B cell (primary cell): ENCODE measurements around the gene DCTN3. TPM values are rescaled to one million over a fixed set of nuclear protein-coding genes. Genes with fewer than 3 reads are reported as not detected.

Experiments used
- ATAC-seq: fragments of 200-7000 bp; cut with Tn5 transposase; one replicate; pipeline ENCODE4 v1.10.0; 2021; ENCODE audit warnings: low read depth, mild to moderate bottlenecking, moderate number of reproducible peaks, moderate library complexity
- CTCF ChIA-PET: fragments of 350-600 bp; sonication (Branson Sonifier 250); formaldehyde crosslinking; loops from one replicate; lab custom pipeline; 2021; ENCODE audit warnings: antibody characterized with exemption, inconsistent platforms; lab: Charles Lee
- POLR2A ChIA-PET: fragments of 350-600 bp; sonication (Branson Sonifier 250); formaldehyde crosslinking; loops from one replicate; lab custom pipeline; 2021; ENCODE audit warnings: antibody characterized with exemption; lab: Charles Lee
- DNase-seq: peaks from one replicate; pipeline ENCODE4 v3.0.0; 2013
- H2AFZ ChIP-seq: 2 replicates; pipeline ENCODE4 v1.6.1; 2012; ENCODE audit warnings: mild to moderate bottlenecking, low read depth, low read length; ENCODE audit not compliant: insufficient read depth, poor library complexity, severe bottlenecking
- H3K27ac ChIP-seq, 2 donors: 1 replicate in 1 of 2; 2 replicates in 1 of 2; pipeline ENCODE4 v1.5.1; 2012 to 2013; ENCODE audit warnings: low read length in 2 of 2, mild to moderate bottlenecking in 2 of 2, moderate library complexity in 1 of 2
- H3K27me3 ChIP-seq, 4 experiments: fragments of 200-600 bp in 1 of 4; sonication (generic) in 1 of 4; replicated peaks in 1 of 4; 1 replicate in 2 of 4; 2 replicates in 2 of 4; pipeline versions ENCODE4 v1.6.1 to v1.7.0; 2013 to 2016; ENCODE audit warnings: low read length in 3 of 4, mild to moderate bottlenecking in 2 of 4, mixed read lengths in 1 of 4, moderate library complexity in 1 of 4; ENCODE audit not compliant: insufficient read depth in 4 of 4, control insufficient read depth in 3 of 4; ENCODE audit errors: control extremely low read depth in 1 of 4
- H3K36me3 ChIP-seq, 2 experiments: replicated peaks in 1 of 2; 1 replicate in 1 of 2; 2 replicates in 1 of 2; pipeline versions ENCODE4 v1.6.1 to v1.7.1; 2013; ENCODE audit warnings: low read length in 1 of 2; ENCODE audit not compliant: insufficient read depth in 2 of 2, control insufficient read depth in 1 of 2; ENCODE audit errors: control extremely low read depth in 1 of 2, extremely low read depth in 1 of 2
- H3K4me1 ChIP-seq, 2 donors: fragments of 200-600 bp in 1 of 2; sonication (generic) in 1 of 2; 1 replicate in 1 of 2; 2 replicates in 1 of 2; pipeline versions ENCODE4 v1.5.1 to v1.6.1; 2013 to 2017; ENCODE audit warnings: low read length in 2 of 2; ENCODE audit not compliant: control insufficient read depth in 2 of 2, insufficient read depth in 2 of 2
- H3K4me2 ChIP-seq: replicated peaks from 2 replicates; pipeline ENCODE3; 2012; ENCODE audit warnings: mild to moderate bottlenecking, low read depth, low read length; ENCODE audit not compliant: poor library complexity, severe bottlenecking
- H3K4me3 ChIP-seq, 5 experiments: fragments of 200-600 bp in 1 of 5; sonication (generic) in 1 of 5; 1 replicate in 3 of 5; 2 replicates in 2 of 5; pipeline versions ENCODE4 v1.5.1 to v1.7.0; 2011 to 2016; ENCODE audit warnings: low read length in 4 of 5, mild to moderate bottlenecking in 4 of 5, low read depth in 2 of 5, control low read depth in 1 of 5, moderate library complexity in 1 of 5; ENCODE audit not compliant: insufficient read depth in 1 of 5; ENCODE audit errors: control extremely low read depth in 1 of 5, extremely low read depth in 1 of 5
- H3K79me2 ChIP-seq: fragments of 200-600 bp; sonication (generic); one replicate; pipeline ENCODE4 v1.6.0; 2016; ENCODE audit warnings: low read length; ENCODE audit not compliant: control insufficient read depth, insufficient read depth
- H3K9ac ChIP-seq: fragments of 200-600 bp; sonication (generic); 2 replicates; pipeline ENCODE4 v1.6.1; 2017; ENCODE audit warnings: mild to moderate bottlenecking, low read length, moderate library complexity
- H3K9me3 ChIP-seq, 3 donors: one replicate each; pipeline versions ENCODE4 v1.6.1 to v1.7.1; 2013; ENCODE audit warnings: low read length in 2 of 3; ENCODE audit not compliant: control insufficient read depth in 2 of 3, insufficient read depth in 1 of 3; ENCODE audit errors: control extremely low read depth in 1 of 3
- H4K20me1 ChIP-seq: 2 replicates; pipeline ENCODE4 v1.6.0; 2012; ENCODE audit warnings: mild to moderate bottlenecking, low read length; ENCODE audit not compliant: insufficient read depth, control insufficient read depth, poor library complexity, severe bottlenecking
- H3K27ac Mint-ChIP-seq: one replicate; pipeline ENCODE4 v1.8.0; 2021; ENCODE audit warnings: mixed read lengths
- H3K27me3 Mint-ChIP-seq: one replicate; pipeline ENCODE4 v1.8.0; 2021; ENCODE audit warnings: mixed read lengths
- H3K4me1 Mint-ChIP-seq: one replicate; pipeline ENCODE4 v1.8.0; 2021; ENCODE audit warnings: mixed read lengths
- H3K4me3 Mint-ChIP-seq: one replicate; pipeline ENCODE4 v1.8.0; 2021; ENCODE audit warnings: mixed read lengths
- H3K9me3 Mint-ChIP-seq: one replicate; pipeline ENCODE4 v1.8.0; 2022; ENCODE audit warnings: mixed read lengths; ENCODE audit not compliant: insufficient read depth
- CTCF ChIP-seq: fragments of 200-600 bp; IDR thresholded peaks from one replicate; pipeline ENCODE4 v1.8.0; 2022; ENCODE audit warnings: antibody characterized with exemption, mild to moderate bottlenecking
- EZH2 ChIP-seq: IDR thresholded peaks from 2 replicates; pipeline ENCODE4 v1.6.1; 2012; ENCODE audit warnings: borderline replicate concordance, low read depth, mild to moderate bottlenecking, moderate library complexity, low read length; ENCODE audit not compliant: insufficient read depth, poor library complexity, severe bottlenecking
- WGBS: methylation state at CpG from one replicate; pipeline ENCODE4 v1.1.5; 2013; ENCODE audit warnings: missing lambda C conversion rate; ENCODE audit not compliant: insufficient coverage; 5-methylcytosine and 5-hydroxymethylcytosine counted together
- intact Hi-C: fragments of 100-400 bp; cut with micrococcal nuclease; formaldehyde crosslinking; loops from one replicate; pipeline ENCODE4 v1.10.0; 2022
- polyA plus RNA-seq: library from polyadenylated mRNA; depleted of rRNA; stranded (reverse); fragments of >200 nt; gene quantifications from 2 replicates; pipeline ENCODE4 v1.2.3, GENCODE V29; 2012
- total RNA-seq, 2 donors: library from RNA; stranded (reverse); fragments of 120-200 nt in 1 of 2; gene quantifications; 1 replicate in 1 of 2; 2 replicates in 1 of 2; pipeline versions ENCODE4 v1.2.3 to v1.2.4, GENCODE V29; 2013 to 2022

The DCTN3 gene
- total and polyA plus RNA-seq, 2 donors (not counting 1 experiment from before 2014, with no cell fraction given) = 48.2 to 75.0 TPM

GRCh38 chr9:34646211-34647083, 26.2 kb upstream of the DCTN3 start, which contains the start of gene GALT:
GALT (plus strand) TSS chr9:34646675; CDS start chr9:34646705, 30 bp downstream.
- Mint-ChIP-seq H3K27me3 (no peaks in the 10 kb centered on the region), H3K4me1 (peaks cover 28% of the 10 kb centered on the region), H3K27ac (peak within 1 kb of the TSS; percentile 94), H3K9me3 (no peaks in the 10 kb centered on the region), H3K4me3 (peak within 1 kb of the TSS; percentile 97)
- peaks cover 0 to 18% of the 10 kb centered on the region in 2 experiments for H3K36me3 ChIP-seq
- peaks cover 16 to 17% of the 10 kb centered on the region in 2 donors for H3K4me1 ChIP-seq
- ChIA-PET CTCF (interaction anchor here (0.9 to 3.3 kb wide), 11 partner anchors 9 to 243 kb away, joined by 3 to 36 read pairs (median 10); partner anchors contain the start of genes CCL27, DCTN3 and SIGMAR1), POLR2A (interaction anchor here (1.2 to 2.8 kb wide), 6 partner anchors 9 to 34 kb away, joined by 3 to 31 read pairs (median 4); partner anchors contain the start of genes DCTN3, RPP25L and SIGMAR1)
- H3K27me3 ChIP-seq = no peaks in the 10 kb centered on the region
- ATAC-seq (peak; percentile 97), DNase-seq (peak; percentile 95)
- H4K20me1 ChIP-seq = peaks cover 14% of the 10 kb centered on the region
- intact Hi-C loops = loop anchor here (1.0 kb wide), 3 partner anchors 9 to 56 kb away; partner anchors contain the start of gene SIGMAR1
- TF ChIP-seq EZH2 (no peak), CTCF (peak; percentile 62)
- H3K9me3 ChIP-seq = no peaks in the 10 kb centered on the region
- peak within 1 kb of the TSS; percentile 90 for H2AFZ ChIP-seq
- peak within 1 kb of the TSS; percentile 47 to 64 for H3K27ac ChIP-seq
- H3K4me3 ChIP-seq = peak within 1 kb of the TSS; percentile 79 to 98 (median 87)
- H3K79me2 ChIP-seq = peaks cover 19% of the 10 kb centered on the region
- H3K9ac ChIP-seq = peak within 1 kb of the TSS; percentile 85
- 4% methylated on average over 42 of the region's 43 CpGs for WGBS
- peak within 1 kb of the TSS; percentile 80 for H3K4me2 ChIP-seq
